ENCODE measurements around the gene CFHR1. TPM values are rescaled to one million over a fixed set of nuclear protein-coding genes. Genes with fewer than 3 reads are reported as not detected.
"Not testable (repeated sequence)": the region's sequence is repeated elsewhere in the genome, so short reads cannot be mapped to it uniquely, and the experiment has no call there.

Gene CFHR1
- total and polyA plus RNA-seq, 2 experiments from 2014 or later = 33.1 to 58.2 TPM

- H3K27me3 ChIP-seq = no peaks in the 10 kb centered on the region
- no peak overlapping the region for H2AFZ ChIP-seq
- H3K4me3 ChIP-seq = no peak overlapping the region
- no peaks in the 10 kb centered on the region for H3K4me1 ChIP-seq (ENCODE audit: insufficient read depth)
- no peaks in the 10 kb centered on the region for H3K9me3 ChIP-seq (ENCODE audit: low read depth)
- TF ChIP-seq EZH2phosphoT487 (IDR thresholded peaks at IDR 0.05; ENCODE audit: low read depth, severe bottlenecking, unreplicated experiment) (no peak), EZH2 (IDR thresholded peaks at IDR 0.05; ENCODE audit: borderline replicate concordance) (no peak)
- TF ChIP-seq, protein P1, sequence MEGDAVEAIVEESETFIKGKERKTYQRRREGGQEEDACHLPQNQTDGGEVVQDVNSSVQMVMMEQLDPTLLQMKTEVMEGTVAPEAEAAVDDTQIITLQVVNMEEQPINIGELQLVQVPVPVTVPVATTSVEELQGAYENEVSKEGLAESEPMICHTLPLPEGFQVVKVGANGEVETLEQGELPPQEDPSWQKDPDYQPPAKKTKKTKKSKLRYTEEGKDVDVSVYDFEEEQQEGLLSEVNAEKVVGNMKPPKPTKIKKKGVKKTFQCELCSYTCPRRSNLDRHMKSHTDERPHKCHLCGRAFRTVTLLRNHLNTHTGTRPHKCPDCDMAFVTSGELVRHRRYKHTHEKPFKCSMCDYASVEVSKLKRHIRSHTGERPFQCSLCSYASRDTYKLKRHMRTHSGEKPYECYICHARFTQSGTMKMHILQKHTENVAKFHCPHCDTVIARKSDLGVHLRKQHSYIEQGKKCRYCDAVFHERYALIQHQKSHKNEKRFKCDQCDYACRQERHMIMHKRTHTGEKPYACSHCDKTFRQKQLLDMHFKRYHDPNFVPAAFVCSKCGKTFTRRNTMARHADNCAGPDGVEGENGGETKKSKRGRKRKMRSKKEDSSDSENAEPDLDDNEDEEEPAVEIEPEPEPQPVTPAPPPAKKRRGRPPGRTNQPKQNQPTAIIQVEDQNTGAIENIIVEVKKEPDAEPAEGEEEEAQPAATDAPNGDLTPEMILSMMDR (IDR thresholded peaks at IDR 0.05; ENCODE audit: poor library complexity) = no peak
- H3K36me3 ChIP-seq (replicated peaks; ENCODE audit: insufficient read depth, low read depth) = no peaks in the 10 kb centered on the region
- H4K20me1 ChIP-seq (ENCODE audit: insufficient read depth, poor library complexity, severe bottlenecking) = no peaks in the 10 kb centered on the region
- no peaks in the 10 kb centered on the region for H3K9me2 ChIP-seq (replicated peaks; ENCODE audit: insufficient read depth)
- no peak for DNase-seq (ENCODE audit: low spot score)
- H3K27ac ChIP-seq = no peak overlapping the region
- H3K4me2 ChIP-seq = no peak overlapping the region
- no peaks in the 10 kb centered on the region for H3K79me2 ChIP-seq
- 94% methylated on average over 22 of the region's 22 CpGs for WGBS (ENCODE audit: low lambda C conversion rate, missing lambda C conversion rate)
These were observed 10.8 kb upstream of the CFHR1 start for GRCh38 chr1:196808529-196809235.

GRCh38 chr1:196817442-196817841 lies 2.1 kb upstream of the CFHR1 start:
- H3K4me2 ChIP-seq; H3K36me3 ChIP-seq (replicated peaks; ENCODE audit: insufficient read depth, low read depth); H3K4me1 ChIP-seq (ENCODE audit: insufficient read depth); H3K4me3 ChIP-seq; H3K27ac ChIP-seq; H3K79me2 ChIP-seq; H2AFZ ChIP-seq; H3K9me3 ChIP-seq (ENCODE audit: low read depth); H3K27me3 ChIP-seq; H3K9me2 ChIP-seq (replicated peaks; ENCODE audit: insufficient read depth); H4K20me1 ChIP-seq (ENCODE audit: insufficient read depth, poor library complexity, severe bottlenecking): not testable (repeated sequence)
- WGBS (ENCODE audit: low lambda C conversion rate, missing lambda C conversion rate) = 67% methylated on average over 6 of the region's 6 CpGs
- peak; percentile 23 for DNase-seq (ENCODE audit: low spot score)

- H3K4me3 ChIP-seq; H3K9me2 ChIP-seq (replicated peaks; ENCODE audit: insufficient read depth); H3K4me1 ChIP-seq (ENCODE audit: insufficient read depth); H3K4me2 ChIP-seq; H3K27ac ChIP-seq; H3K79me2 ChIP-seq; H3K27me3 ChIP-seq; H2AFZ ChIP-seq; H4K20me1 ChIP-seq (ENCODE audit: insufficient read depth, poor library complexity, severe bottlenecking); H3K36me3 ChIP-seq (replicated peaks; ENCODE audit: insufficient read depth, low read depth); H3K9me3 ChIP-seq (ENCODE audit: low read depth): not testable (repeated sequence)
- TF ChIP-seq, protein P1 (IDR thresholded peaks at IDR 0.05; ENCODE audit: poor library complexity) = peak; percentile 48
- DNase-seq (ENCODE audit: low spot score) = peak; percentile 46
- 9% methylated on average over 4 of the region's 4 CpGs for WGBS (ENCODE audit: low lambda C conversion rate, missing lambda C conversion rate)
These were observed 8.3 kb downstream of the CFHR1 start for GRCh38 chr1:196827860-196828259.

GRCh38 chr1:196849613-196850492 lies 30.3 kb downstream of the CFHR1 start:
- H3K9me3 ChIP-seq (ENCODE audit: low read depth); H3K4me1 ChIP-seq (ENCODE audit: insufficient read depth); H3K27ac ChIP-seq; H4K20me1 ChIP-seq (ENCODE audit: insufficient read depth, poor library complexity, severe bottlenecking); H2AFZ ChIP-seq; H3K36me3 ChIP-seq (replicated peaks; ENCODE audit: insufficient read depth, low read depth); H3K9me2 ChIP-seq (replicated peaks; ENCODE audit: insufficient read depth); H3K27me3 ChIP-seq; H3K4me3 ChIP-seq; H3K4me2 ChIP-seq; H3K79me2 ChIP-seq; DNase-seq (ENCODE audit: low spot score): not testable (repeated sequence)
- WGBS (ENCODE audit: low lambda C conversion rate, missing lambda C conversion rate) = 77% methylated on average over 3 of the region's 4 CpGs

Data from hepatocyte (in vitro differentiated cells).